ENCODE results near the gene PSPC1. TPM values are rescaled to one million over a fixed set of nuclear protein-coding genes. Genes with fewer than 3 reads are reported as not detected.

Gene PSPC1
- total and polyA plus RNA-seq, 2 experiments from 2014 or later: 26.5 to 62.6 TPM

DNA sequence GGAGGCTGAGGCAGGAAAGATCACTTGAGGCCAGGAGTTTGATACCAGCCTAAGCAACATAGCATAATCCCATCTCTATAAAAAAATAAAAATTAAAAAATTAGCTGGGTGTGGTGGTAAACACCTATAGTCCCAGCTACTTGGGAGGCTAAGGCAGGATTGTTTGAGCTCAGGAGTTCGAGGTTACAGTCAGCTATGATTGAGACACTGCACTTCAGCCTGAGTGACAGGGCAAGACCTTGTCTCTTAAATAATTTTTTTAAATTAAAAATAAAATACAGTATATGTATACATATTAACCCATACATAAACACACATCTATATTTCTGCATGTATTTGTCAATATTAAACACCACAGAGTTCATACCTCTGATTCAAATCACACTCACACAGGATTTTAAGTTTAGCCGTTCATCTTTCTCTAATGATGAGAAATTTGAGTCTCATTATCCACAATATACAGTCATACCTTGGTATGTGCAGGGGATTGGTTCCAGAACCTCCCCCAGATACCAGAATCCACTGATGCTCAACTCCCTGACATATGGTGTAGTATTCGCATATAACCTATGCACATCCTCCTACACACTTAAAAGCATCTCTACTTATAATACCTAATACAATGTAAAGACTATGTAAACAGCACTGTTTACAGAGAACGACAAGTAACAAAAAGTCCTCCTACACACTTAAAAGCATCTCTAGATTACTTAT lies 44.7 kb downstream of the PSPC1 start:
- Histone ChIP-seq H2AFZ (no peak overlapping the region), H3K4me3 (no peak overlapping the region), H3K27ac (no peak overlapping the region), H3K9me3 (ENCODE audit: low read depth) (no peaks in the 10 kb centered on the region), H3K4me1 (ENCODE audit: insufficient read depth) (no peaks in the 10 kb centered on the region), H3K27me3 (no peaks in the 10 kb centered on the region), H4K20me1 (ENCODE audit: insufficient read depth, poor library complexity, severe bottlenecking) (peaks cover 27% of the 10 kb centered on the region), H3K4me2 (no peak overlapping the region), H3K9me2 (replicated peaks; ENCODE audit: insufficient read depth) (no peaks in the 10 kb centered on the region), H3K36me3 (replicated peaks; ENCODE audit: insufficient read depth, low read depth) (no peaks in the 10 kb centered on the region), H3K79me2 (peaks cover 76% of the 10 kb centered on the region)
- no peak for TF ChIP-seq EZH2 (IDR thresholded peaks at IDR 0.05; ENCODE audit: borderline replicate concordance)
- no peak for TF ChIP-seq CTCF (IDR thresholded peaks at IDR 0.05; ENCODE audit: poor library complexity)
- TF ChIP-seq EZH2phosphoT487 (IDR thresholded peaks at IDR 0.05; ENCODE audit: low read depth, severe bottlenecking, unreplicated experiment): no peak
- WGBS (ENCODE audit: low lambda C conversion rate, missing lambda C conversion rate): 88% methylated on average over 4 of the region's 4 CpGs
- DNase-seq (ENCODE audit: low spot score): no peak

- Histone ChIP-seq H3K36me3 (replicated peaks; ENCODE audit: insufficient read depth, low read depth) (no peaks in the 10 kb centered on the region), H3K27ac (no peak overlapping the region), H3K27me3 (no peaks in the 10 kb centered on the region), H3K79me2 (peaks cover 62% of the 10 kb centered on the region), H3K4me3 (no peak overlapping the region), H3K9me2 (replicated peaks; ENCODE audit: insufficient read depth) (no peaks in the 10 kb centered on the region), H4K20me1 (ENCODE audit: insufficient read depth, poor library complexity, severe bottlenecking) (no peaks in the 10 kb centered on the region), H2AFZ (no peak overlapping the region), H3K9me3 (ENCODE audit: low read depth) (no peaks in the 10 kb centered on the region), H3K4me2 (no peak overlapping the region), H3K4me1 (ENCODE audit: insufficient read depth) (no peaks in the 10 kb centered on the region)
- no peak for DNase-seq (ENCODE audit: low spot score)
- TF ChIP-seq EZH2 (IDR thresholded peaks at IDR 0.05; ENCODE audit: borderline replicate concordance): no peak
- TF ChIP-seq CTCF (IDR thresholded peaks at IDR 0.05; ENCODE audit: poor library complexity): no peak
- no peak for TF ChIP-seq EZH2phosphoT487 (IDR thresholded peaks at IDR 0.05; ENCODE audit: low read depth, severe bottlenecking, unreplicated experiment)
- WGBS (ENCODE audit: low lambda C conversion rate, missing lambda C conversion rate): 93% methylated on average over 1 of the region's 1 CpG
Observed at GRCh38 chr13:19726611-19727010, 56.1 kb downstream of the PSPC1 start.

- TF ChIP-seq EZH2 (IDR thresholded peaks at IDR 0.05; ENCODE audit: borderline replicate concordance) (no peak), CTCF (IDR thresholded peaks at IDR 0.05; ENCODE audit: poor library complexity) (no peak), EZH2phosphoT487 (IDR thresholded peaks at IDR 0.05; ENCODE audit: low read depth, severe bottlenecking, unreplicated experiment) (no peak)
- Histone ChIP-seq H4K20me1 (ENCODE audit: insufficient read depth, poor library complexity, severe bottlenecking) (no peaks in the 10 kb centered on the region), H3K4me2 (no peak overlapping the region), H3K9me3 (ENCODE audit: low read depth) (no peaks in the 10 kb centered on the region), H3K27ac (no peak overlapping the region), H3K9me2 (replicated peaks; ENCODE audit: insufficient read depth) (no peaks in the 10 kb centered on the region), H2AFZ (no peak overlapping the region), H3K79me2 (peaks cover 59% of the 10 kb centered on the region), H3K36me3 (replicated peaks; ENCODE audit: insufficient read depth, low read depth) (no peaks in the 10 kb centered on the region), H3K27me3 (no peaks in the 10 kb centered on the region), H3K4me3 (no peak overlapping the region), H3K4me1 (ENCODE audit: insufficient read depth) (no peaks in the 10 kb centered on the region)
- 89% methylated on average over 3 of the region's 3 CpGs for WGBS (ENCODE audit: low lambda C conversion rate, missing lambda C conversion rate)
- no peak for DNase-seq (ENCODE audit: low spot score)
Observed at GRCh38 chr13:19725320-19725719, 57.4 kb downstream of the PSPC1 start.

Measured in hepatocyte (in vitro differentiated cells).